ENCODE data around the gene STAT5B.

Gene STAT5B

DNA sequence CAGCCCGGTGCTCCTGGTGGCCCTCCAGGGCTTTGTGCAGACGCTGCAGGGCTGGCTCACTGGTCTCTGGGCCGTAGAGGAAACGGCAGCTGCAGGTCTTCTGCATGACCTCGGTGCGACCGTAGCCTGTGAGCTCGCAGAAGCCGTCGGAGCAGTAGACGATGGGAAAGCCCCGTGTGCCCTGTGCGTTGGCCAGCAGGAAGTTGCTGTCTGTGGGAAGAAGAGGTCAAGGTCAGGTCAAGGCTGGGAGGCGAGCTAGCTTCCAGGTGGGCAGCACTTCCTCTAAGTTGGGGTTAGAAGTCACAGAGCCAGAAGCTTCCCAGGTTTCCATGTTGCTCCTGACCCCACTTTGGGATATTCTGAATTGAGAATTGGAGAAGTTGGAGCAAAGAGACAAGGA is 97.4 kb downstream of the STAT5B start:
- Histone ChIP-seq H2AFZ (ENCODE audit: low read length) (no peak overlapping the region), H3K9me3 (replicated peaks; ENCODE audit: insufficient read depth, low read length) (no peaks in the 10 kb centered on the region), H3K36me3 (replicated peaks; ENCODE audit: insufficient read depth, low read length) (no peaks in the 10 kb centered on the region), H3K4me1 (ENCODE audit: low read length) (peaks cover 35% of the 10 kb centered on the region), H3F3A (ENCODE audit: insufficient read depth, low read length) (peaks cover 27% of the 10 kb centered on the region; the same call in 1 of the 2 replicates), H3K4me3 (ENCODE audit: low read length) (no peak overlapping the region), H3K9ac (ENCODE audit: low read length) (no peak overlapping the region), H3K27me3 (replicated peaks; ENCODE audit: insufficient read depth, low read length) (no peaks in the 10 kb centered on the region), H4K20me1 (ENCODE audit: insufficient read depth, low read length) (no peaks in the 10 kb centered on the region), H3K9me2 (replicated peaks; ENCODE audit: insufficient read depth, low read length) (no peaks in the 10 kb centered on the region), H3K4me2 (ENCODE audit: low read depth, low read length) (peak overlapping the region; percentile 49; the same call in 1 of the 2 replicates), H3K79me2 (ENCODE audit: low read length) (no peaks in the 10 kb centered on the region), H3K27ac (ENCODE audit: low read length) (peak overlapping the region; percentile 13; the same call in 1 of the 2 replicates)
- peak; percentile 79 for DNase-seq
- TF ChIP-seq EZH2phosphoT487 (IDR thresholded peaks at IDR 0.05; ENCODE audit: low read length) (no peak), EZH2 (optimal IDR thresholded peaks at IDR 0.05; ENCODE audit: low read depth, low read length) (no peak)
- TF ChIP-seq, protein P1, sequence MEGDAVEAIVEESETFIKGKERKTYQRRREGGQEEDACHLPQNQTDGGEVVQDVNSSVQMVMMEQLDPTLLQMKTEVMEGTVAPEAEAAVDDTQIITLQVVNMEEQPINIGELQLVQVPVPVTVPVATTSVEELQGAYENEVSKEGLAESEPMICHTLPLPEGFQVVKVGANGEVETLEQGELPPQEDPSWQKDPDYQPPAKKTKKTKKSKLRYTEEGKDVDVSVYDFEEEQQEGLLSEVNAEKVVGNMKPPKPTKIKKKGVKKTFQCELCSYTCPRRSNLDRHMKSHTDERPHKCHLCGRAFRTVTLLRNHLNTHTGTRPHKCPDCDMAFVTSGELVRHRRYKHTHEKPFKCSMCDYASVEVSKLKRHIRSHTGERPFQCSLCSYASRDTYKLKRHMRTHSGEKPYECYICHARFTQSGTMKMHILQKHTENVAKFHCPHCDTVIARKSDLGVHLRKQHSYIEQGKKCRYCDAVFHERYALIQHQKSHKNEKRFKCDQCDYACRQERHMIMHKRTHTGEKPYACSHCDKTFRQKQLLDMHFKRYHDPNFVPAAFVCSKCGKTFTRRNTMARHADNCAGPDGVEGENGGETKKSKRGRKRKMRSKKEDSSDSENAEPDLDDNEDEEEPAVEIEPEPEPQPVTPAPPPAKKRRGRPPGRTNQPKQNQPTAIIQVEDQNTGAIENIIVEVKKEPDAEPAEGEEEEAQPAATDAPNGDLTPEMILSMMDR (IDR thresholded peaks at IDR 0.05; ENCODE audit: low read length), result no peak

DNA sequence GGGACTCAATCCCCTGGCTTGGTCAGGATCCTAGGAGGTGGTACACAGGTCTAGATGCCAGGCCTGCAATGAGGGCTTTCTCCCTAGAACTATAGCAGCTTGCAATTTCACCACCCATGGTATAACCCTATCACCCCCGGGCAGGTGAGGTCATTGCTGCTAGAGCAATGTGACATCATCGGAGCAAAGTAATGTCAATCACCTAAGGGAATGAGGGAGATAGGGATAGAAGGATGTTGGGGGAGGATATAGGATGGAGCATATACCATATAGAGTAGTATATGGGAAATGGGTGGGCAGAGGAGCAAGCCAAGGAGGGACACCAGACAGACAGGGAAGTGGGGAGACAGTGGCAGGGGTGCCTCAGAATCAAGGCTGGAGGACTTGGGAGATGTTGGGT is 98.5 kb downstream of the STAT5B start:
- H3K36me3 ChIP-seq (replicated peaks; ENCODE audit: insufficient read depth, low read length), result no peaks in the 10 kb centered on the region

DNA sequence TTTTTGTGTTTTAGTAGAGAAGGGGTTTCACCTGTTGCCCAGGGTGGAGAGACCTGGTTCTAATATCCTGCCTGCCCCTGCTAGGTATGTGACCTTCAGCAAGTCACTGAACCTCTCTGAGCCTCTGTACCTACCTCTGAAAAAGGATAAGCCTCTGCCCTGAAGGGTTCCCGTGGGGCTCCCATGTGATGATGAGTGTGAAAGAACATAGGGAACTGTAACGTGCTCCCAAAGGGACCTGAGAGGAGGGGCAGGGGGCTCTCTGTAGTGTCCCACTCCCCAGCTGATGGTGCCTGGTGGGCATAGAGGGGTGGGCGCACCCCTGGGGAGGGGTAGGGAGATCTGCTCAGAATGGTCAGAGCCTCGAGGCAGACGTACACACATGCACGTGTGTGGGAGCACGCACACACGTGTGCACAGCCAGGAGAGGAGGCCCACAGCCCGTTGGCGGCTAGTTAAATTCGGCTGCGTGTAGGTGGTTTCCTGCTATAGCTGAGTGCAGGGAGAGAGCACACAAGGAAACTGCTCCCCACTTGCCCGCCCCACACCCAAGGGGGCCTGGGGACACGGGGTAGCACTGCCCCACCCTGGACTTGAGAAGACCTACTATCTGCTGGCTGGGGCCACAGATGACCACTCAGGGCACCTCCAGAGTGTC is 101.9 kb downstream of the STAT5B start:
- Histone ChIP-seq H3K79me2 (ENCODE audit: low read length) (no peaks in the 10 kb centered on the region), H3K27me3 (replicated peaks; ENCODE audit: insufficient read depth, low read length) (no peaks in the 10 kb centered on the region), H3K4me3 (ENCODE audit: low read length) (no peak overlapping the region), H3K36me3 (replicated peaks; ENCODE audit: insufficient read depth, low read length) (no peaks in the 10 kb centered on the region), H3K9ac (ENCODE audit: low read length) (no peak overlapping the region), H3F3A (ENCODE audit: insufficient read depth, low read length) (peaks cover 7% of the 10 kb centered on the region; the same call in 1 of the 2 replicates), H2AFZ (ENCODE audit: low read length) (no peak overlapping the region), H3K9me2 (replicated peaks; ENCODE audit: insufficient read depth, low read length) (no peaks in the 10 kb centered on the region), H4K20me1 (ENCODE audit: insufficient read depth, low read length) (no peaks in the 10 kb centered on the region), H3K4me1 (ENCODE audit: low read length) (peaks cover 12% of the 10 kb centered on the region), H3K4me2 (ENCODE audit: low read depth, low read length) (no peak overlapping the region), H3K9me3 (replicated peaks; ENCODE audit: insufficient read depth, low read length) (no peaks in the 10 kb centered on the region), H3K27ac (ENCODE audit: low read length) (no peak overlapping the region)
- no peak for DNase-seq
- TF ChIP-seq, protein P1 (IDR thresholded peaks at IDR 0.05; ENCODE audit: low read length), result no peak
- TF ChIP-seq EZH2phosphoT487 (IDR thresholded peaks at IDR 0.05; ENCODE audit: low read length) (no peak), EZH2 (optimal IDR thresholded peaks at IDR 0.05; ENCODE audit: low read depth, low read length) (no peak)

More for the DNA sequence above, 98.5 kb downstream of the STAT5B start:
- no peak for DNase-seq
- no peak for TF ChIP-seq EZH2phosphoT487 (IDR thresholded peaks at IDR 0.05; ENCODE audit: low read length)
- no peak for TF ChIP-seq EZH2 (optimal IDR thresholded peaks at IDR 0.05; ENCODE audit: low read depth, low read length)
- TF ChIP-seq, protein P1 (IDR thresholded peaks at IDR 0.05; ENCODE audit: low read length), result no peak
- no peaks in the 10 kb centered on the region for H3K9me3 ChIP-seq (replicated peaks; ENCODE audit: insufficient read depth, low read length)
- peaks cover 28% of the 10 kb centered on the region for H3K4me1 ChIP-seq (ENCODE audit: low read length)
- H3K4me3 ChIP-seq (ENCODE audit: low read length), result no peak overlapping the region
- peaks cover 16% of the 10 kb centered on the region; the same call in 1 of the 2 replicates for H3F3A ChIP-seq (ENCODE audit: insufficient read depth, low read length)
- no peaks in the 10 kb centered on the region for H3K79me2 ChIP-seq (ENCODE audit: low read length)
- no peaks in the 10 kb centered on the region for H3K27me3 ChIP-seq (replicated peaks; ENCODE audit: insufficient read depth, low read length)
- H4K20me1 ChIP-seq (ENCODE audit: insufficient read depth, low read length), result no peaks in the 10 kb centered on the region
- H3K4me2 ChIP-seq (ENCODE audit: low read depth, low read length), result no peak overlapping the region
- H2AFZ ChIP-seq (ENCODE audit: low read length), result no peak overlapping the region
- H3K27ac ChIP-seq (ENCODE audit: low read length), result no peak overlapping the region
- H3K9ac ChIP-seq (ENCODE audit: low read length), result no peak overlapping the region
- no peaks in the 10 kb centered on the region for H3K9me2 ChIP-seq (replicated peaks; ENCODE audit: insufficient read depth, low read length)

Data from MM.1S (cell line).